Upper lobe of left lung (tissue), 6 donors: ENCODE measurements around the gene GPR89B. TPM values are rescaled to one million over a fixed set of nuclear protein-coding genes. Genes with fewer than 3 reads are reported as not detected.
"Not testable (repeated sequence)": the region's sequence is repeated elsewhere in the genome, so short reads cannot be mapped to it uniquely, and the experiment has no call there.

Source experiments
- ATAC-seq, 2 donors: fragments of 200-7000 bp; cut with Tn5 transposase; one replicate each; pipeline ENCODE4 v1.9.1; 2022; ENCODE audit warnings: mild to moderate bottlenecking in 2 of 2, moderate library complexity in 2 of 2; ENCODE audit not compliant: low FRiP score in 2 of 2
- DNase-seq, 2 donors: peaks; one replicate each; pipeline ENCODE4 v3.0.0-alpha.2; 2019 to 2020
- H3K27ac ChIP-seq, 4 donors: fragments of 200-600 bp; sonication (generic); one replicate each; pipeline ENCODE4 v1.5.1; 2016 to 2019
- H3K27me3 ChIP-seq, 4 donors: fragments of 200-600 bp; sonication (generic); one replicate each; pipeline ENCODE4 v1.5.1; 2017 to 2019
- H3K36me3 ChIP-seq, 4 donors: fragments of 200-600 bp; sonication (generic); one replicate each; pipeline ENCODE4 v1.5.1; 2016 to 2019
- H3K4me1 ChIP-seq, 4 donors: fragments of 200-600 bp; sonication (generic); one replicate each; pipeline ENCODE4 v1.5.1; 2018 to 2019
- H3K4me3 ChIP-seq, 4 donors: fragments of 200-600 bp; sonication (generic); one replicate each; pipeline ENCODE4 v1.5.1; 2017 to 2019; ENCODE audit warnings: mild to moderate bottlenecking in 2 of 4, moderate library complexity in 1 of 4
- H3K9me3 ChIP-seq, 4 donors: fragments of 200-600 bp; sonication (generic); one replicate each; pipeline ENCODE4 v1.5.1; 2018 to 2019
- CTCF ChIP-seq, 6 experiments: fragments of 450-650 bp in 4 of 6; fragments of 200-600 bp in 2 of 6; sonication (generic) in 2 of 6; IDR thresholded peaks; one replicate each; pipeline ENCODE4 v1.5.1; 2016 to 2019; ENCODE audit warnings: antibody characterized with exemption in 6 of 6
- EP300 ChIP-seq, 4 donors: sonication (generic); formaldehyde crosslinking; IDR thresholded peaks; one replicate each; pipeline ENCODE4 v1.5.1; 2017; ENCODE audit warnings: antibody characterized with exemption in 4 of 4, control low read depth in 2 of 4
- POLR2A ChIP-seq, 4 donors: fragments of 450-650 bp; IDR thresholded peaks; one replicate each; pipeline ENCODE4 v1.5.1; 2016 to 2017; ENCODE audit warnings: antibody characterized with exemption in 4 of 4, mild to moderate bottlenecking in 2 of 4
- POLR2AphosphoS5 ChIP-seq, 2 donors: sonication (generic); formaldehyde crosslinking; IDR thresholded peaks; one replicate each; pipeline ENCODE4 v1.5.1; 2017; ENCODE audit warnings: antibody characterized with exemption in 2 of 2
- WGBS, 2 donors: methylation state at CpG; one replicate each; pipeline ENCODE4 v1.1.5; 2017 to 2018; 5-methylcytosine and 5-hydroxymethylcytosine counted together
- total RNA-seq, 6 donors: library from RNA; depleted of rRNA in 4 of 6; stranded (reverse); fragments of >200 nt in 4 of 6; gene quantifications; one replicate each; pipeline versions ENCODE4 v1.1.0 to v1.2.1, GENCODE V29; 2016 to 2021
- donor health status: DM: no; HTN: no; CAD: no; lungs with moderate emphysema.
- donor health status: DM: no; HTN: yes; CAD: no; lungs with severe emphysema.

GPR89B gene
- total RNA-seq, 6 donors from 2014 or later: 10.5 to 43.0 (median 20.3) TPM

- DNase-seq: no peak
- H3K9me3 ChIP-seq: no peaks in the 10 kb centered on the region
- no peaks in the 10 kb centered on the region for H3K36me3 ChIP-seq
- 63 to 78% methylated on average over 1 of the region's 1 CpG for WGBS, 2 donors
- H3K4me3 ChIP-seq: no peak overlapping the region
- peaks cover 0 to 8% (median 7%) of the 10 kb centered on the region in 4 donors for H3K4me1 ChIP-seq
- ATAC-seq: no peak
- H3K27ac ChIP-seq: no peak overlapping the region
- peaks cover 0 to 10% (median 3%) of the 10 kb centered on the region in 4 donors for H3K27me3 ChIP-seq
- TF ChIP-seq CTCF (IDR thresholded peaks at IDR 0.05): no peak
- TF ChIP-seq POLR2A (IDR thresholded peaks at IDR 0.05): no peak
- no peak for TF ChIP-seq POLR2AphosphoS5 (IDR thresholded peaks at IDR 0.05)
- no peak for TF ChIP-seq EP300 (IDR thresholded peaks at IDR 0.05)
Measured at GRCh38 chr1:148010527-148010926, 82.3 kb downstream of the GPR89B start.

GRCh38 chr1:148013177-148014144, 85.2 kb downstream of the GPR89B start:
- H3K27ac ChIP-seq, H3K36me3 ChIP-seq, H3K4me3 ChIP-seq, H3K9me3 ChIP-seq, H3K4me1 ChIP-seq: not testable (repeated sequence)
- peak in 1 of 2 donors; percentile 58 for DNase-seq
- peaks cover 0 to 10% (median 3%) of the 10 kb centered on the region in 4 donors for H3K27me3 ChIP-seq
- peak; percentile 21 to 34 for ATAC-seq
- WGBS, 2 donors: 39 to 64% methylated on average over 26 to 32 of the region's 48 CpGs

- peak overlapping the region in 2 of 4 donors; percentile 20 to 29 for H3K4me3 ChIP-seq
- 0 to 1% methylated on average over 10 to 35 of the region's 58 CpGs for WGBS, 2 donors
- DNase-seq: peak in 1 of 2 donors; percentile 77
- peak; percentile 60 to 61 for ATAC-seq
- peaks cover 0 to 10% (median 3%) of the 10 kb centered on the region in 4 donors for H3K27me3 ChIP-seq
- not testable (repeated sequence) for H3K4me1 ChIP-seq, H3K36me3 ChIP-seq, H3K9me3 ChIP-seq, H3K27ac ChIP-seq
Measured at GRCh38 chr1:148014289-148015200, 86.3 kb downstream of the GPR89B start.

- ATAC-seq, H3K27me3 ChIP-seq, H3K4me3 ChIP-seq, H3K36me3 ChIP-seq, H3K4me1 ChIP-seq, H3K27ac ChIP-seq, DNase-seq, H3K9me3 ChIP-seq: not testable (repeated sequence)
- WGBS, 2 donors: 94 to 98% methylated on average over 5 of the region's 5 CpGs
Measured at GRCh38 chr1:148024918-148025317, 96.7 kb downstream of the GPR89B start.

GRCh38 chr1:148027004-148027403, 98.8 kb downstream of the GPR89B start:
- H3K27ac ChIP-seq, H3K27me3 ChIP-seq, H3K4me1 ChIP-seq, H3K36me3 ChIP-seq, H3K9me3 ChIP-seq, ATAC-seq, DNase-seq, H3K4me3 ChIP-seq: not testable (repeated sequence)
- WGBS, 2 donors: 60% methylated on average over 1 of the region's 4 CpGs; no CpG with 5 or more reads in 1 of the 2 donors

GRCh38 chr1:148032247-148032646, 104.0 kb downstream of the GPR89B start:
- not testable (repeated sequence) for H3K27me3 ChIP-seq, DNase-seq, H3K4me1 ChIP-seq, ATAC-seq, H3K9me3 ChIP-seq, H3K27ac ChIP-seq, H3K36me3 ChIP-seq, H3K4me3 ChIP-seq
- WGBS, 2 donors: 35 to 70% methylated on average over 3 of the region's 3 CpGs

- H3K27ac ChIP-seq, DNase-seq, H3K27me3 ChIP-seq, H3K36me3 ChIP-seq, H3K4me1 ChIP-seq, H3K4me3 ChIP-seq, H3K9me3 ChIP-seq: not testable (repeated sequence)
- ATAC-seq: peak; percentile 46 to 61
- no CpG with 5 or more reads among the region's 25 CpGs for WGBS, 2 donors
Measured at GRCh38 chr1:148032690-148033089, 104.5 kb downstream of the GPR89B start.

- H3K4me3 ChIP-seq: peak overlapping the region in 1 of 4 donors; percentile 13
- peak in 1 of 2 donors; percentile 10 for ATAC-seq
- WGBS, 2 donors: 15% methylated on average over 10 to 12 of the region's 16 CpGs
Measured at GRCh38 chr1:148033147-148033546, 104.9 kb downstream of the GPR89B start.

GRCh38 chr1:148037850-148038461, 109.7 kb downstream of the GPR89B start:
- H3K27ac ChIP-seq: peak overlapping the region in 3 of 4 donors; percentile 66 to 86 (median 80)
- not testable (repeated sequence) for H3K36me3 ChIP-seq, H3K4me1 ChIP-seq, DNase-seq, H3K27me3 ChIP-seq, H3K9me3 ChIP-seq
- WGBS, 2 donors: 16 to 19% methylated on average over 3 to 5 of the region's 21 CpGs
- ATAC-seq: peak in 1 of 2 donors; percentile 30
- peak overlapping the region in 3 of 4 donors; percentile 37 to 48 (median 42) for H3K4me3 ChIP-seq

More at GRCh38 chr1:148033147-148033546, 104.9 kb downstream of the GPR89B start:
- H3K36me3 ChIP-seq, DNase-seq, H3K27me3 ChIP-seq, H3K27ac ChIP-seq, H3K9me3 ChIP-seq, H3K4me1 ChIP-seq: not testable (repeated sequence)
